ENCODE data around the gene TMEM30B.

TMEM30B gene

GRCh38 chr14:61288720-61289119 is 7.6 kb upstream of the TMEM30B start:
- DNase-seq (ENCODE audit: low spot score) = no peak
- TF ChIP-seq CTCF (IDR thresholded peaks at IDR 0.05; ENCODE audit: borderline replicate concordance, control extremely low read depth, extremely low read depth, insufficient read depth, missing control alignments) = no peak
- in situ Hi-C loops (cut with MboI; ENCODE audit: low sequenced_read_pairs, unreplicated experiment) = loop anchor here (10.0 to 25.0 kb wide), 2 partner anchors 166 to 549 kb away; no protein-coding TSS in a partner anchor

GRCh38 chr14:61288228-61288627 is 7.1 kb upstream of the TMEM30B start:
- no peak for TF ChIP-seq CTCF (IDR thresholded peaks at IDR 0.05; ENCODE audit: borderline replicate concordance, control extremely low read depth, extremely low read depth, insufficient read depth, missing control alignments)
- DNase-seq (ENCODE audit: low spot score) = no peak
- in situ Hi-C loops (cut with MboI; ENCODE audit: low sequenced_read_pairs, unreplicated experiment) = loop anchor here (10.0 to 25.0 kb wide), 2 partner anchors 167 to 549 kb away; no protein-coding TSS in a partner anchor

GRCh38 chr14:61287196-61287595 is 6.1 kb upstream of the TMEM30B start:
- no peak for DNase-seq (ENCODE audit: low spot score)
- TF ChIP-seq CTCF (IDR thresholded peaks at IDR 0.05; ENCODE audit: borderline replicate concordance, control extremely low read depth, extremely low read depth, insufficient read depth, missing control alignments) = no peak
- in situ Hi-C loops (cut with MboI; ENCODE audit: low sequenced_read_pairs, unreplicated experiment) = loop anchor here (10.0 to 25.0 kb wide), 2 partner anchors 168 to 550 kb away; no protein-coding TSS in a partner anchor

- no peak for TF ChIP-seq CTCF (IDR thresholded peaks at IDR 0.05; ENCODE audit: borderline replicate concordance, control extremely low read depth, extremely low read depth, insufficient read depth, missing control alignments)
Observed at GRCh38 chr14:61285364-61285763, 4.2 kb upstream of the TMEM30B start.

GRCh38 chr14:61284001-61284400 is 2.9 kb upstream of the TMEM30B start:
- DNase-seq (ENCODE audit: low spot score) = no peak
- in situ Hi-C loops (cut with MboI; ENCODE audit: low sequenced_read_pairs, unreplicated experiment) = loop anchor here (10.0 to 25.0 kb wide), 2 partner anchors 171 to 553 kb away; no protein-coding TSS in a partner anchor
- TF ChIP-seq CTCF (IDR thresholded peaks at IDR 0.05; ENCODE audit: borderline replicate concordance, control extremely low read depth, extremely low read depth, insufficient read depth, missing control alignments) = no peak

More at GRCh38 chr14:61285364-61285763, 4.2 kb upstream of the TMEM30B start:
- no peak for DNase-seq (ENCODE audit: low spot score)
- in situ Hi-C loops (cut with MboI; ENCODE audit: low sequenced_read_pairs, unreplicated experiment) = loop anchor here (10.0 to 25.0 kb wide), 2 partner anchors 169 to 552 kb away; no protein-coding TSS in a partner anchor

- no peak for DNase-seq (ENCODE audit: low spot score)
- in situ Hi-C loops (cut with MboI; ENCODE audit: low sequenced_read_pairs, unreplicated experiment) = loop anchor here (10.0 to 25.0 kb wide), 2 partner anchors 172 to 555 kb away; no protein-coding TSS in a partner anchor
- TF ChIP-seq CTCF (IDR thresholded peaks at IDR 0.05; ENCODE audit: borderline replicate concordance, control extremely low read depth, extremely low read depth, insufficient read depth, missing control alignments) = no peak
Observed at GRCh38 chr14:61282746-61283145, 1.6 kb upstream of the TMEM30B start.
